Esophagus squamous epithelium (tissue), 4 donors: ENCODE results near the gene REEP1.

Experiments used
- POLR2A ChIP-seq, 4 donors: fragments of 450-650 bp; IDR thresholded peaks; one replicate each; pipeline ENCODE4 v1.6.1; 2017; ENCODE audit warnings: antibody characterized with exemption in 4 of 4, mild to moderate bottlenecking in 4 of 4, moderate library complexity in 3 of 4
- TF ChIP-seq, protein P1 (sequence below), 6 experiments: fragments of 450-650 bp in 4 of 6; fragments of 200-600 bp in 2 of 6; sonication (generic) in 2 of 6; IDR thresholded peaks; one replicate each; pipeline ENCODE4 v1.5.1; 2016 to 2019; ENCODE audit warnings: antibody characterized with exemption in 6 of 6, mild to moderate bottlenecking in 4 of 6, moderate library complexity in 4 of 6

GRCh38 chr2:86308356-86308755, 29.1 kb downstream of the REEP1 start:
- TF ChIP-seq, protein P1, sequence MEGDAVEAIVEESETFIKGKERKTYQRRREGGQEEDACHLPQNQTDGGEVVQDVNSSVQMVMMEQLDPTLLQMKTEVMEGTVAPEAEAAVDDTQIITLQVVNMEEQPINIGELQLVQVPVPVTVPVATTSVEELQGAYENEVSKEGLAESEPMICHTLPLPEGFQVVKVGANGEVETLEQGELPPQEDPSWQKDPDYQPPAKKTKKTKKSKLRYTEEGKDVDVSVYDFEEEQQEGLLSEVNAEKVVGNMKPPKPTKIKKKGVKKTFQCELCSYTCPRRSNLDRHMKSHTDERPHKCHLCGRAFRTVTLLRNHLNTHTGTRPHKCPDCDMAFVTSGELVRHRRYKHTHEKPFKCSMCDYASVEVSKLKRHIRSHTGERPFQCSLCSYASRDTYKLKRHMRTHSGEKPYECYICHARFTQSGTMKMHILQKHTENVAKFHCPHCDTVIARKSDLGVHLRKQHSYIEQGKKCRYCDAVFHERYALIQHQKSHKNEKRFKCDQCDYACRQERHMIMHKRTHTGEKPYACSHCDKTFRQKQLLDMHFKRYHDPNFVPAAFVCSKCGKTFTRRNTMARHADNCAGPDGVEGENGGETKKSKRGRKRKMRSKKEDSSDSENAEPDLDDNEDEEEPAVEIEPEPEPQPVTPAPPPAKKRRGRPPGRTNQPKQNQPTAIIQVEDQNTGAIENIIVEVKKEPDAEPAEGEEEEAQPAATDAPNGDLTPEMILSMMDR (IDR thresholded peaks at IDR 0.05), result no peak
- no peak for TF ChIP-seq POLR2A (IDR thresholded peaks at IDR 0.05)
